Smooth muscle cell (in vitro differentiated cells): ENCODE results near the gene CPNE6. TPM values are rescaled to one million over a fixed set of nuclear protein-coding genes. Genes with fewer than 3 reads are reported as not detected.
"Not testable (repeated sequence)": the region's sequence is repeated elsewhere in the genome, so short reads cannot be mapped to it uniquely, and the experiment has no call there.

Source experiments
- DNase-seq: peaks from one replicate; lab custom pipeline; 2025; ENCODE audit not compliant: unreplicated experiment; lab: John Stamatoyannopoulos, UW
- H2AFZ ChIP-seq: fragments of 200-600 bp; sonication (generic); 2 replicates; pipeline ENCODE4 v1.6.0; 2016; ENCODE audit warnings: antibody characterized with exemption, low read depth, mild to moderate bottlenecking
- H3F3A ChIP-seq: fragments of 200-600 bp; sonication (generic); 2 replicates; pipeline ENCODE4 v1.6.0; 2017; ENCODE audit warnings: antibody characterized with exemption, low read depth
- H3K27ac ChIP-seq: fragments of 200-600 bp; sonication (generic); 2 replicates; pipeline ENCODE4 v1.5.1; 2016; ENCODE audit warnings: low read depth, mild to moderate bottlenecking
- H3K27me3 ChIP-seq: fragments of 200-600 bp; sonication (generic); 2 replicates; pipeline ENCODE4 v1.6.1; 2016; ENCODE audit warnings: low read depth, mild to moderate bottlenecking
- H3K36me3 ChIP-seq: fragments of 200-600 bp; sonication (generic); 2 replicates; pipeline ENCODE4 v1.5.1; 2016; ENCODE audit warnings: low read depth
- H3K4me1 ChIP-seq: fragments of 200-600 bp; sonication (generic); 2 replicates; pipeline ENCODE4 v1.5.1; 2016; ENCODE audit warnings: low read depth
- H3K4me2 ChIP-seq: fragments of 200-600 bp; sonication (generic); 2 replicates; pipeline ENCODE4 v1.6.0; 2016; ENCODE audit warnings: mild to moderate bottlenecking
- H3K4me3 ChIP-seq: fragments of 200-600 bp; sonication (generic); 2 replicates; pipeline ENCODE4 v1.5.1; 2016; ENCODE audit warnings: mild to moderate bottlenecking
- H3K79me2 ChIP-seq: fragments of 200-600 bp; sonication (generic); 2 replicates; pipeline ENCODE4 v1.6.0; 2016; ENCODE audit warnings: low read depth, mild to moderate bottlenecking
- H3K9ac ChIP-seq: fragments of 200-600 bp; sonication (generic); 2 replicates; pipeline ENCODE4 v1.6.0; 2016; ENCODE audit warnings: low read depth
- H3K9me3 ChIP-seq: fragments of 200-600 bp; sonication (generic); replicated peaks from 2 replicates; pipeline ENCODE4 v1.5.1; 2016; ENCODE audit warnings: low read depth
- H4K20me1 ChIP-seq: fragments of 200-600 bp; sonication (generic); 2 replicates; pipeline ENCODE4 v1.6.0; 2016; ENCODE audit warnings: low read depth
- CTCF ChIP-seq: fragments of 200-600 bp; sonication (generic); IDR thresholded peaks from 2 replicates; pipeline ENCODE4 v1.5.1; 2017; ENCODE audit warnings: borderline replicate concordance, mild to moderate bottlenecking, antibody characterized with exemption; ENCODE audit not compliant: insufficient read depth, poor library complexity, severe bottlenecking
- WGBS: methylation state at CpG from one replicate; pipeline ENCODE4 v1.1.7; 2016; ENCODE audit warnings: low lambda C conversion rate; 5-methylcytosine and 5-hydroxymethylcytosine counted together
- polyA plus RNA-seq: library from polyadenylated mRNA; unstranded; fragments of >200 nt; fragmentation: Nextera tagmentation; extraction: Ambion mirVana; gene quantifications from 2 replicates; pipeline ENCODE4 v1.2.1, GENCODE V29; 2016
- total RNA-seq: library from RNA; depleted of rRNA; stranded (reverse); fragments of >200 nt; gene quantifications from 2 replicates; pipeline ENCODE4 v1.2.3, GENCODE V29; 2014

The CPNE6 gene
- total and polyA plus RNA-seq, 2 experiments from 2014 or later = not detected

GRCh38 chr14:24103451-24103850 lies 32.1 kb downstream of the CPNE6 start:
- 94% methylated on average over 13 of the region's 13 CpGs for WGBS
- Histone ChIP-seq H3K4me3 (no peak overlapping the region), H3K79me2 (no peaks in the 10 kb centered on the region), H3K36me3 (no peaks in the 10 kb centered on the region), H3F3A (no peaks in the 10 kb centered on the region), H2AFZ (no peak overlapping the region), H3K27me3 (no peaks in the 10 kb centered on the region), H3K9ac (no peak overlapping the region), H3K27ac (no peak overlapping the region), H4K20me1 (no peaks in the 10 kb centered on the region), H3K4me1 (no peaks in the 10 kb centered on the region), H3K4me2 (no peak overlapping the region), H3K9me3 (no peaks in the 10 kb centered on the region)
- DNase-seq = no peak
- TF ChIP-seq CTCF = no peak

- not testable (repeated sequence) for H3K9ac ChIP-seq, H3F3A ChIP-seq, H3K4me3 ChIP-seq, H4K20me1 ChIP-seq, DNase-seq, H3K27ac ChIP-seq, H3K79me2 ChIP-seq, H3K4me1 ChIP-seq, H3K4me2 ChIP-seq, H3K9me3 ChIP-seq, H2AFZ ChIP-seq, H3K27me3 ChIP-seq, H3K36me3 ChIP-seq
- 93% methylated on average over 8 of the region's 8 CpGs for WGBS
These were observed 34.4 kb downstream of the CPNE6 start for GRCh38 chr14:24105609-24106239.

- no peak overlapping the region for H3K9ac ChIP-seq
- no peaks in the 10 kb centered on the region for H3K27me3 ChIP-seq
- WGBS = 88% methylated on average over 4 of the region's 4 CpGs
- no peaks in the 10 kb centered on the region for H3K36me3 ChIP-seq
- H3K4me2 ChIP-seq = no peak overlapping the region
- no peaks in the 10 kb centered on the region for H3F3A ChIP-seq
- H4K20me1 ChIP-seq = no peaks in the 10 kb centered on the region
- H3K9me3 ChIP-seq = no peaks in the 10 kb centered on the region
- TF ChIP-seq CTCF = no peak
- H3K4me3 ChIP-seq = no peak overlapping the region
- DNase-seq = no peak
- H2AFZ ChIP-seq = no peak overlapping the region
- no peaks in the 10 kb centered on the region for H3K79me2 ChIP-seq
- H3K27ac ChIP-seq = no peak overlapping the region
- no peaks in the 10 kb centered on the region for H3K4me1 ChIP-seq
These were observed 35.4 kb downstream of the CPNE6 start for GRCh38 chr14:24106672-24107271.

- no peak overlapping the region for H3K27ac ChIP-seq
- H3K4me1 ChIP-seq = peaks cover 2% of the 10 kb centered on the region
- WGBS = 27% methylated on average over 5 of the region's 5 CpGs
- no peak overlapping the region for H2AFZ ChIP-seq
- no peak overlapping the region for H3K9ac ChIP-seq
- no peaks in the 10 kb centered on the region for H3K9me3 ChIP-seq
- H3K4me2 ChIP-seq = no peak overlapping the region
- no peaks in the 10 kb centered on the region for H3K27me3 ChIP-seq
- no peaks in the 10 kb centered on the region for H3K79me2 ChIP-seq
- no peaks in the 10 kb centered on the region for H4K20me1 ChIP-seq
- no peak overlapping the region for H3K4me3 ChIP-seq
- no peaks in the 10 kb centered on the region for H3K36me3 ChIP-seq
- DNase-seq = no peak
- no peaks in the 10 kb centered on the region for H3F3A ChIP-seq
- TF ChIP-seq CTCF = no peak
These were observed 37.0 kb downstream of the CPNE6 start for GRCh38 chr14:24108336-24108874.
